CD8-positive, alpha-beta T cell (primary cell): ENCODE data around the gene AGRN. TPM values are rescaled to one million over a fixed set of nuclear protein-coding genes. Genes with fewer than 3 reads are reported as not detected.

Experiments used
- total RNA-seq, 46 experiments: library from RNA in 2 of 46; stranded (reverse) in 2 of 46; gene quantifications; one replicate each; pipeline ENCODE4 v1.2.3 and lab custom pipeline; 2021 to 2026

AGRN gene
- total RNA-seq, 2 experiments from 2014 or later: 12.1 to 14.0 TPM

Other genes with a start within 250 kb of the AGRN start
- not detected for gene SAMD11, start 96.2 kb upstream of the AGRN start, total RNA-seq
- gene NOC2L, start 60.9 kb upstream of the AGRN start, total RNA-seq: 10 to 100 TPM; 54.0 to 54.7 TPM
- gene KLHL17, start 59.5 kb upstream of the AGRN start, total RNA-seq: 10 to 100 TPM; 15.2 to 16.1 TPM
- under 1 TPM; 0.56 to 0.60 TPM for gene PLEKHN1, start 53.6 kb upstream of the AGRN start, total RNA-seq
- gene PERM1, start 38.0 kb upstream of the AGRN start, total RNA-seq: under 1 TPM in 1 of 2 experiments, not detected in 1; 0.08 TPM
- 10 to 100 TPM; 26.0 to 30.9 TPM for gene HES4, start 20.0 kb upstream of the AGRN start, total RNA-seq
- gene ISG15, start 6.6 kb upstream of the AGRN start, total RNA-seq: 10 to 100 TPM; 56.4 to 58.4 TPM
- not detected for gene RNF223, start 54.2 kb downstream of the AGRN start, total RNA-seq
- 10 to 100 TPM; 14.3 to 17.6 TPM for gene C1orf159, start 96.0 kb downstream of the AGRN start, total RNA-seq
- gene TTLL10, start 153.8 kb downstream of the AGRN start, total RNA-seq: not detected
- 1 to 10 TPM; 4.2 to 4.6 TPM for gene TNFRSF18, start 186.5 kb downstream of the AGRN start, total RNA-seq
- gene TNFRSF4, start 194.0 kb downstream of the AGRN start, total RNA-seq: 1 to 10 TPM; 2.4 to 3.2 TPM
- gene SDF4, start 211.9 kb downstream of the AGRN start, total RNA-seq: 10 to 100 TPM; 66.6 to 70.3 TPM
- gene B3GALT6, start 212.1 kb downstream of the AGRN start, total RNA-seq: 1 to 10 TPM; 5.5 to 5.6 TPM
- gene C1QTNF12, start 226.6 kb downstream of the AGRN start, total RNA-seq: 1 to 10 TPM; 3.2 to 5.1 TPM